NCI-H345 (cell line): Measurements from ENCODE around the gene DRGX.

Experiments used
- DNase-seq: peaks from one replicate; lab custom pipeline; 2025; lab: John Stamatoyannopoulos, UW

Gene DRGX

GRCh38 chr10:49318755-49319154 lies 77.1 kb downstream of the DRGX start:
- DNase-seq: no peak

GRCh38 chr10:49318028-49318427 lies 77.9 kb downstream of the DRGX start:
- no peak for DNase-seq

- DNase-seq: no peak
These were observed 81.1 kb downstream of the DRGX start for GRCh38 chr10:49314806-49315205.
